ENCODE measurements around the gene IKBKE.

The IKBKE gene

DNA sequence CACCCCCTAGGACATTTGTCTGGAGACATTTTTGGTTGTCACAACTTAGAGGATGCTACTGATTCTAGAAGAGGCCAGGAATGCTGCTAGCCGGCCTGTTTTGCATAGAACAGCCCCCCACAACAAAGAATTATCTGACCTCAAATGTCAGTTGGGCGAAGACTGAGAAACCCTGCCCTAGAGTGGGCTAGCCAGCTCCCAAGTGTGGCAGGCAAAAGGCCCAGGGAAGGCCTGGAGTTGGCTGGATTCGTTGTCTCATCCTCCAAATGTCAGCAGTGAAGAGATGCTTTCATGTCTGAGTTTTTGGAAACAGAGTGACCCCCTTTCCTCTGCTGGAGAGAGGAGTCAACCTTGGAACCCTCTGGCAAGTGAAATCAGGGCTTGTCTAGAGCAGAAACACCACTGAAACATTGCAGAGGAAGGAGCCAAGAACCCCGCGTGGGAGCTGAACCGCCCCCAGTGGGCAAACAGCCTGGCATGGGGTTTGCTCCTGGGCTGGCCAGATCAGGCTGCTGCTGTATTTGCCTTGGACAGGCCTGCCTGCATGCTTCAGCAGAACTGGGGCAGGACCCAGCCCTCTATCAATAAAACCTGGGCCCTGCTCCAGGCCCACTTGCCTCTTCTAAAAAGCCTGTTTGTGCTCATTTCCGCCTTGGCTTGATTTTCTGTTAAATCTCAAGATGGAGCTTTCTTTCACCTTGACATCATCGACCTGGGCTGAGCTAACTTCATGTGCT, 69.9 kb downstream of the IKBKE start:
- no peak for DNase-seq (ENCODE audit: low read depth in 2 of 2)

DNA sequence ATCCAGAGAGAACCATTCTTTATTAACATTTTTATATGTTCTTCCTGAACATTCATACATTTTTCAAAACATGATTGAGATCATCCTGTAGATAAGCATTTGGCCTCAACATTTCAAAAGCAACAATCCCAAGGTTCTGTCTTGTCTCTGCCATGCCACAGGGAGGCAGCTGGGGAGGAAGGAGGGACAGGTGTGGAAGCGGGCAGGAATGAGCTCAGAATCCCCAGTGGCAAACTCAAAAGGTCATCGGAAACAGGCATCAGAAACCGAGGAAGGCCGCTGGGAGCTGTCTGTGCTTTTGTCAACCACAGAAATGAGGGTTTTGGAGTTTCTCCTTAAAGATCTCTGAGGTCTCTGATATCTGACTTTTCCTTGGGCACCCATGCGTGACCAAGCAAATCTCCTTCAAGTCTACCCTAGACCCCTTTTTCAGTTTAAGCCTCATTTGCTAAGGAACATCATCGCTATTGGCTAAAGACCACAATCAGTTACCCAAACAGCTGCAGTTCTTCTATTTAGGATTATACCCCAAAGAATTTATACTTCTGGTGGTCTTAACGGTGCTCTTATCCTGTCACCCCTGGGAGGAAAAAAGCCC, 71.1 kb downstream of the IKBKE start:
- DNase-seq (ENCODE audit: low read depth in 2 of 2): no peak

DNA sequence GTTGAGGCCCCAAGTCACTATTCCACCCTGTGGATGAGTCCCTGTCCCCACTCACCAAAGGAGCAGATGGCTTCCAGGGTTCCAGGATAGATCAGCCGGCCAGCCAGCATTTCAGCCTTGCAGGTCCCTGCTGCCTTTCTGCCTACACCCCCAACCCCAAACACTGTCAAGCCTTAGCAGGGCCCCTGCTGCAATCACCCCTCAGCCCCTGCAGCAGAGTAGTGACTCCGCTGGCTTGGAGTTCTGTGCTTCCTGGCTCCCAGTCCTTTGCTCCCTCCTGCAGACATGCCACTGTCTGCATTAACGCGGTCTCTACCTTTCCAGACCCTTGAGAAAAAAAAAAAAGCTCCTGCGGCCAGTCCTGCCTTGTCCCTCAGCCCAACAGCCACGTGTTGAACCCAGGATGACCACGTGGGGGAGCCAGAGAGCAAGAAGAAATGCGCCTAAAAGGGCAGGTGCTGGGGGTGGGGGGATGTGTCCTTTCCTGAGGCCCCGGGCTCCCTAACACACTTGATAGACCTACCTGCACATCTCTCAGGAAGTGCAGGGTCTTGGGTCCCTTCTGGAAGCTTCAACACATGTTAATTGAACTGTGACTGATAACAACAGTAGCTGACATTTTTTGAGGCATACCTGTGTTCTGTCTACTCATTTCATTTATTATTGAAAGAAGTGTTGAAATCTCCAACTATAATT, 74.4 kb downstream of the IKBKE start:
- DNase-seq (ENCODE audit: low read depth in 2 of 2): peak in 1 of 2 experiments; percentile 8

DNA sequence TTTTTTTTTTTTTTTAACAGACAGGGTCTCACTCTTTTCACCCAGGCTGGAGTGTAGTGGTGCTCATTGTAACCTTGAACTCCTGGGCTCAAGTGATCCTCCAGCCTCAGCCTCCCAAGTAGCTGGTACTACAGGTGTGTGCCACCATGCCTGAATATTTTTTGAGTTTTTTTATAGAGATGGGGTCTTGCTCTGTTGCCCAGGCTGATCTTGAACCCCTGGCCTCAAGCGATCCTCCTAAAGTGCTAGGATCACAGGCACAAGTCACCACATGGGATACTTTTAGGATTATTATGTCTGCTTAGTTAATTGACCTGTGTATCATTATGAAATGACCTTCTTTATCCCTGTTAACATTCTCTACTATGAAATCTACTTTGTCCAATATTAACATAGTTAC, 75.1 kb downstream of the IKBKE start:
- no peak for DNase-seq (ENCODE audit: low read depth in 2 of 2)

All from fibroblast of skin of left biceps (primary cell).